HepG2 (cell line): ENCODE data around the gene OVOL2. TPM values are rescaled to one million over a fixed set of nuclear protein-coding genes. Genes with fewer than 3 reads are reported as not detected.

Experiments
- CREM ChIP-seq, 2 experiments: sonication (generic) in 1 of 2; formaldehyde crosslinking in 1 of 2; IDR thresholded peaks; 2 replicates each; pipeline versions ENCODE4 v1.4.0 to v1.6.1; 2016 to 2020; ENCODE audit warnings: antibody characterized with exemption in 1 of 2, mild to moderate bottlenecking in 1 of 2, missing genetic modification reagents in 1 of 2
- JUNB ChIP-seq: sonication (generic); formaldehyde crosslinking; IDR thresholded peaks from 2 replicates; pipeline ENCODE4 v1.8.0; 2022; ENCODE audit warnings: missing genetic modification reagents, mild to moderate bottlenecking, borderline replicate concordance
- TFDP1 ChIP-seq: IDR thresholded peaks from 2 replicates; pipeline ENCODE4 v1.6.1; 2016; ENCODE audit warnings: missing compliant biosample characterization, missing genetic modification reagents, borderline replicate concordance
- ZNF136 ChIP-seq: sonication (generic); formaldehyde crosslinking; IDR thresholded peaks from 2 replicates; pipeline ENCODE4 v1.8.1; 2022; ENCODE audit warnings: low read depth, mild to moderate bottlenecking, moderate library complexity, missing genetic modification reagents
- ZNF407 ChIP-seq: sonication (generic); formaldehyde crosslinking; IDR thresholded peaks from one replicate; pipeline ENCODE4 v1.5.1; 2020; ENCODE audit warnings: mild to moderate bottlenecking, missing genetic modification reagents; ENCODE audit errors: not compliant biosample characterization
- polyA plus RNA-seq, 8 experiments: library from polyadenylated mRNA; depleted of rRNA in 3 of 8; stranded (reverse) in 7 of 8; unstranded in 1 of 8; fragments of >200 nt; fragmentation: Illumina TruSeq in 4 of 8; extraction: Trizol in 4 of 8; gene quantifications; 2 replicates each; pipeline versions ENCODE4 v1.2.1 to v1.2.3, GENCODE V29; 2011 to 2016; ENCODE audit warnings: low read depth in 4 of 8, missing spikeins in 1 of 8, mixed read lengths in 1 of 8; ENCODE audit not compliant: insufficient read depth in 1 of 8
- total RNA-seq, 5 experiments: library from RNA; depleted of rRNA; stranded (reverse); fragments of >200 nt; fragmentation: Illumina TruSeq; extraction: Trizol; gene quantifications; 2 replicates each; pipeline ENCODE4 v1.2.3, GENCODE V29; 2016; ENCODE audit warnings: low read depth in 1 of 5
- TF ChIP-seq, protein P1 (sequence below): sonication (generic); formaldehyde crosslinking; IDR thresholded peaks from 2 replicates; pipeline ENCODE4 v1.4.0; 2020; ENCODE audit warnings: mild to moderate bottlenecking, missing genetic modification reagents
- TF ChIP-seq, protein P2 (sequence below): sonication (generic); formaldehyde crosslinking; IDR thresholded peaks from 2 replicates; pipeline ENCODE4 v1.8.0; 2022; ENCODE audit warnings: mild to moderate bottlenecking, missing genetic modification reagents, borderline replicate concordance

Gene OVOL2
- total and polyA plus RNA-seq, 2 of the 13 experiments (the other 11 are each of a cell fraction or from before 2014, with no cell fraction given): 0.20 to 0.31 TPM

- TF ChIP-seq CREM (IDR thresholded peaks at IDR 0.05) (no peak), CREM (CRISPR knock-in tag; IDR thresholded peaks at IDR 0.05) (no peak), TFDP1 (peak; percentile 51; the same call in 1 of the 2 replicates), ZNF407 (CRISPR knock-in tag) (peak; percentile 60), ZNF136 (CRISPR knock-in tag) (no peak), JUNB (no peak)
- TF ChIP-seq, protein P1, sequence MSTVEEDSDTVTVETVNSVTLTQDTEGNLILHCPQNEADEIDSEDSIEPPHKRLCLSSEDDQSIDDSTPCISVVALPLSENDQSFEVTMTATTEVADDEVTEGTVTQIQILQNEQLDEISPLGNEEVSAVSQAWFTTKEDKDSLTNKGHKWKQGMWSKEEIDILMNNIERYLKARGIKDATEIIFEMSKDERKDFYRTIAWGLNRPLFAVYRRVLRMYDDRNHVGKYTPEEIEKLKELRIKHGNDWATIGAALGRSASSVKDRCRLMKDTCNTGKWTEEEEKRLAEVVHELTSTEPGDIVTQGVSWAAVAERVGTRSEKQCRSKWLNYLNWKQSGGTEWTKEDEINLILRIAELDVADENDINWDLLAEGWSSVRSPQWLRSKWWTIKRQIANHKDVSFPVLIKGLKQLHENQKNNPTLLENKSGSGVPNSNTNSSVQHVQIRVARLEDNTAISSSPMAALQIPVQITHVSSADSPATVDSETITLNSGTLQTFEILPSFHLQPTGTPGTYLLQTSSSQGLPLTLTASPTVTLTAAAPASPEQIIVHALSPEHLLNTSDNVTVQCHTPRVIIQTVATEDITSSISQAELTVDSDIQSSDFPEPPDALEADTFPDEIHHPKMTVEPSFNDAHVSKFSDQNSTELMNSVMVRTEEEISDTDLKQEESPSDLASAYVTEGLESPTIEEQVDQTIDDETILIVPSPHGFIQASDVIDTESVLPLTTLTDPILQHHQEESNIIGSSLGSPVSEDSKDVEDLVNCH (CRISPR knock-in tag): no peak
- TF ChIP-seq, protein P2, sequence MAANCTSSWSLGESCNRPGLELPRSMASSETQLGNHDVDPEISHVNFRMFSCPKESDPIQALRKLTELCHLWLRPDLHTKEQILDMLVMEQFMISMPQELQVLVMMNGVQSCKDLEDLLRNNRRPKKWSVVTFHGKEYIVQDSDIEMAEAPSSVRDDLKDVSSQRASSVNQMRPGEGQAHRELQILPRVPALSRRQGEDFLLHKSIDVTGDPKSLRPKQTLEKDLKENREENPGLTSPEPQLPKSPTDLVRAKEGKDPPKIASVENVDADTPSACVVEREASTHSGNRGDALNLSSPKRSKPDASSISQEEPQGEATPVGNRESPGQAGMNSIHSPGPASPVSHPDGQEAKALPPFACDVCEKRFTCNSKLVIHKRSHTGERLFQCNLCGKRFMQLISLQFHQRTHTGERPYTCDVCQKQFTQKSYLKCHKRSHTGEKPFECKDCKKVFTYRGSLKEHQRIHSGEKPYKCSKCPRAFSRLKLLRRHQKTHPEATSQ: no peak
Observed at GRCh38 chr20:18001131-18001921, 56.4 kb downstream of the OVOL2 start (continued).
